ENCODE data around the gene RPS21. TPM values are rescaled to one million over a fixed set of nuclear protein-coding genes. Genes with fewer than 3 reads are reported as not detected.
A peak's percentile ranks its signal among the peaks of the same experiment; 100 is the strongest.

The RPS21 gene
- total RNA-seq, 1 donor from 2014 or later = 1,629 TPM

DNA sequence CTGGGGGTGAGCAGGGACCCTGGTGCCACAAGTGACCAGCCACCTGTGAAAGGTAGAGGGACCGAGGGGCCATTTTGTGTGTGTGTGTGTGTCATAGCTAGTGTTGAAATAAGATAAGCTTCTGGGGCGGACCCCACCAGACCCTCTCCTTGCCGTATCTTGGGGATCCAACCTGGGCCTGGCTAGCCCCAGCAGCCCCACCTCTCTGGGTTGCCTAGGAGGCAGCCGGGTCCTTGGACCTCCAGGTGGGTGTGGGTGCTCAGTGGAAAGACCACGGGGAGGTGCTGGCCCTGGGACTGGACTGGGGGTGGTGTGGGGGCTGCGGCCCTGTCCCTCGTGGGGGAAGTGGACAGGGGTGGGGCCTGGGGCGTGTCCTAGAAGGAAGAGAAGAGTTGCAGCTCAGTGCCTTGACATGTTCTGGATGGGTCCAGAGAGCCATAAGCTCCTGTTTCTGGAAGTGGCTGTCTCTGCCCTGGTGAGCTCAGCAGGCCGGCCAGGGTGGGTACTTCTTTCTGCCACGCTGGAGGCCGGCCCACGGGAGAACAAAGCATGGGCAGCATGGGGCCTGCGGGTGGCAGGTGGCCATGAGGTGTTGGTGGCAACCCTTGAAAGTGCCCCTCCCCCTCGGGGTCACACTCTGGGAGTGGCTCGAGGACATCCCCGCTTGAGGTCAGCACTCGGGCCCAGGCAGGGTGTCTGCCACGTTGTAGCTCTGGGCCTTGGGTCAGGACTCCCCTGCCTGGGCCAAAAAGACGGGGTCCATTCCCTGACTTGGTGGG, 32.0 kb downstream of the RPS21 start:
- H3K9me3 Mint-ChIP-seq = no peaks in the 10 kb centered on the region
- H3K4me1 Mint-ChIP-seq = peaks cover 4% of the 10 kb centered on the region
- no peak for DNase-seq (ENCODE audit: low spot score)
- Histone ChIP-seq H3K36me3 (no peaks in the 10 kb centered on the region), H3K79me2 (ENCODE audit: low read depth) (no peaks in the 10 kb centered on the region), H3K9ac (no peak overlapping the region), H3K4me2 (no peak overlapping the region), H3K4me3 (no peak overlapping the region), H3K9me3 (ENCODE audit: low read depth) (no peaks in the 10 kb centered on the region), H2AFZ (replicated peaks) (no peak overlapping the region), H3K27ac (no peak overlapping the region), H3K4me1 (no peaks in the 10 kb centered on the region), H4K20me1 (ENCODE audit: low read depth) (no peaks in the 10 kb centered on the region), H3F3A (ENCODE audit: low read depth) (peaks cover 10% of the 10 kb centered on the region), H3K27me3 (no peaks in the 10 kb centered on the region)
- H3K27me3 Mint-ChIP-seq (ENCODE audit: insufficient read depth, low read depth) = peaks cover 6% of the 10 kb centered on the region
- TF ChIP-seq EZH2phosphoT487 (IDR thresholded peaks at IDR 0.05) = no peak
- TF ChIP-seq, protein P1, sequence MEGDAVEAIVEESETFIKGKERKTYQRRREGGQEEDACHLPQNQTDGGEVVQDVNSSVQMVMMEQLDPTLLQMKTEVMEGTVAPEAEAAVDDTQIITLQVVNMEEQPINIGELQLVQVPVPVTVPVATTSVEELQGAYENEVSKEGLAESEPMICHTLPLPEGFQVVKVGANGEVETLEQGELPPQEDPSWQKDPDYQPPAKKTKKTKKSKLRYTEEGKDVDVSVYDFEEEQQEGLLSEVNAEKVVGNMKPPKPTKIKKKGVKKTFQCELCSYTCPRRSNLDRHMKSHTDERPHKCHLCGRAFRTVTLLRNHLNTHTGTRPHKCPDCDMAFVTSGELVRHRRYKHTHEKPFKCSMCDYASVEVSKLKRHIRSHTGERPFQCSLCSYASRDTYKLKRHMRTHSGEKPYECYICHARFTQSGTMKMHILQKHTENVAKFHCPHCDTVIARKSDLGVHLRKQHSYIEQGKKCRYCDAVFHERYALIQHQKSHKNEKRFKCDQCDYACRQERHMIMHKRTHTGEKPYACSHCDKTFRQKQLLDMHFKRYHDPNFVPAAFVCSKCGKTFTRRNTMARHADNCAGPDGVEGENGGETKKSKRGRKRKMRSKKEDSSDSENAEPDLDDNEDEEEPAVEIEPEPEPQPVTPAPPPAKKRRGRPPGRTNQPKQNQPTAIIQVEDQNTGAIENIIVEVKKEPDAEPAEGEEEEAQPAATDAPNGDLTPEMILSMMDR (IDR thresholded peaks at IDR 0.05) = no peak
- no peak for TF ChIP-seq EZH2 (IDR thresholded peaks at IDR 0.05)
- H3K36me3 Mint-ChIP-seq = no peaks in the 10 kb centered on the region
- H3K4me3 Mint-ChIP-seq = no peak overlapping the region
- H3K27ac Mint-ChIP-seq = no peak overlapping the region

DNA sequence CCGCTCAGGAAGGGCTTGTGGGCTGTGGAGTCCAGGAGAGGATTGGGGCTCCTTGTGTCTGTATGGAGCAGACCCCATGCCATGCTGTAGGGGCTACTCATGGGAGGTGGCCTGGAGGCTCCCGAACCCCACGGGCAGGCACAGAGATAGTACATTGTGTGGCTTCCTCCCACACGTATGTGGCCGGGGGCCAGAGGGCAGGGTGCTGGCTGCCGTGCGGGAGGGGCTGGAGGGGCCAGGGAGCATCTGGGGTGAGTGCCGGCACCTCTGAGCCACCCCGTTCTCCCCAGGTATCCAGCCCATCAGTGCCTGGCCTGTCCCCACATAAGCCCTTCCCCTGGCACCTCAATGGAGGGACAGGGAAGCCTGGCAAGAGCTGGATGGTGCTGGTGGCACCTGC, 32.9 kb downstream of the RPS21 start:
- Mint-ChIP-seq H3K27me3 (ENCODE audit: insufficient read depth, low read depth) (peaks cover 6% of the 10 kb centered on the region), H3K4me1 (peaks cover 4% of the 10 kb centered on the region), H3K9me3 (no peaks in the 10 kb centered on the region), H3K4me3 (no peak overlapping the region), H3K36me3 (no peaks in the 10 kb centered on the region), H3K27ac (no peak overlapping the region)
- Histone ChIP-seq H3K79me2 (ENCODE audit: low read depth) (no peaks in the 10 kb centered on the region), H3K27ac (no peak overlapping the region), H3K9ac (no peak overlapping the region), H3K27me3 (no peaks in the 10 kb centered on the region), H3K4me3 (no peak overlapping the region), H3K4me1 (no peaks in the 10 kb centered on the region), H4K20me1 (ENCODE audit: low read depth) (no peaks in the 10 kb centered on the region), H3K36me3 (no peaks in the 10 kb centered on the region), H3F3A (ENCODE audit: low read depth) (peaks cover 10% of the 10 kb centered on the region), H3K9me3 (ENCODE audit: low read depth) (no peaks in the 10 kb centered on the region), H3K4me2 (no peak overlapping the region), H2AFZ (replicated peaks) (no peak overlapping the region)
- TF ChIP-seq, protein P1 (IDR thresholded peaks at IDR 0.05) = no peak
- TF ChIP-seq EZH2phosphoT487 (IDR thresholded peaks at IDR 0.05) (no peak), EZH2 (IDR thresholded peaks at IDR 0.05) (no peak)
- DNase-seq (ENCODE audit: low spot score) = no peak

DNA sequence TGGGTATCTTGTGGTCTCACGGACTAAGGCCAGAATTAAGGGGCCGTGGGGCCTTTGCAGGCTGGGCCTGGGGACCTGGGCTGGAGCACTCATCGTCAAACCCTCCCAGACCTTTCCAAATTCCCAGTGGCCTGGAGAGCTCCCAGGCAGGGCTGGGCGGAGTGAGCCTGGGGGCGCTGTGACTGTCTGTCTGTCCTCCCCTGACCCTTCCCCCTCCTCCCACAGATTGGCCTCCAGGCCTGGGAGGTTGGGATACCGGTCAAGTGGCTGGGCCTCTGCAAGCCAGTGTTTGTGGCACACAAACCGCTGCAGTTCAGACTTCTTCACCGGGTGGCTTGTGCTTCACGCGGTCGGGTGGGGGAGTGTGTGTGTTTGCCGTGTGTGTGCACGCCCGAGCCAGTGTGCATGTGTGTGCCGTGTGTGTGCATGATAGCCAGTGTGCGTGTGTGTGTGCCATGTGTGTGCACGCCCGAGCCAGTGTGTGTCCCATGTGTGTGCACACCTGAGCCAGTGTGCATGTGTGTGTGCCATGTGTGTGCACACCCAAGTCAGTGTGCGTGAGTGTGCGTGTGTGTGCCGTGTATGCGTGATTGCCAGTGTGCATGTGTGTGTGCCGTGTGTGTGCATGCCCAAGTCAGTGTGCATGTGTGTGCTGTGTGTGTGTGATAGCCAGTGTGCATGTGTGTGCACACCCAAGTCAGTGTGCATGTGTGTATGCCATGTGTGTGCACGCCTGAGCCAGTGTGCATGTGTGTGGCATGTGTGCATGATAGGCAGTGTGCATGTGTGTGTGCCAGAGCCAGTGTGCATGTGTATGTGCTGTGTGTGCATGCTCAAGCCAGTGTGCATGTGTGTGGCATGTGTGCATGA, 34.2 kb downstream of the RPS21 start:
- TF ChIP-seq EZH2 (IDR thresholded peaks at IDR 0.05) = no peak
- TF ChIP-seq, protein P1 (IDR thresholded peaks at IDR 0.05) = no peak
- no peak for TF ChIP-seq EZH2phosphoT487 (IDR thresholded peaks at IDR 0.05)
- no peaks in the 10 kb centered on the region for H3K36me3 Mint-ChIP-seq

More for the DNA sequence above, 34.2 kb downstream of the RPS21 start:
- DNase-seq (ENCODE audit: low spot score) = no peak
- peaks cover 10% of the 10 kb centered on the region for H3K27me3 Mint-ChIP-seq (ENCODE audit: insufficient read depth, low read depth)
- H3K9me3 Mint-ChIP-seq = no peaks in the 10 kb centered on the region
- Histone ChIP-seq H3K27me3 (no peaks in the 10 kb centered on the region), H3K4me2 (no peak overlapping the region), H3K79me2 (ENCODE audit: low read depth) (no peaks in the 10 kb centered on the region), H3K36me3 (no peaks in the 10 kb centered on the region), H3K4me3 (no peak overlapping the region), H3K9ac (no peak overlapping the region), H3K4me1 (no peaks in the 10 kb centered on the region), H3K9me3 (ENCODE audit: low read depth) (no peaks in the 10 kb centered on the region), H3K27ac (no peak overlapping the region), H4K20me1 (ENCODE audit: low read depth) (no peaks in the 10 kb centered on the region), H2AFZ (replicated peaks) (no peak overlapping the region), H3F3A (ENCODE audit: low read depth) (peaks cover 10% of the 10 kb centered on the region)
- H3K4me1 Mint-ChIP-seq = peaks cover 4% of the 10 kb centered on the region
- peak overlapping the region; percentile 81 for H3K27ac Mint-ChIP-seq
- peak overlapping the region; percentile 4 for H3K4me3 Mint-ChIP-seq
